Muscle layer of duodenum (tissue), 2 donors: ENCODE data around the gene PLD4.
"Not testable (repeated sequence)": the region's sequence is repeated elsewhere in the genome, so short reads cannot be mapped to it uniquely, and the experiment has no call there.

Experiments
- H3K27ac ChIP-seq: one replicate; pipeline ENCODE4 v1.7.0; 2013; ENCODE audit warnings: mild to moderate bottlenecking, low read length
- H3K27me3 ChIP-seq: one replicate; pipeline ENCODE4 v1.7.0; 2013; ENCODE audit warnings: low read depth, mild to moderate bottlenecking, control low read depth, low read length
- H3K36me3 ChIP-seq, 2 donors: one replicate each; pipeline ENCODE4 v1.7.0; 2013; ENCODE audit warnings: low read length in 2 of 2, control low read depth in 1 of 2, mild to moderate bottlenecking in 1 of 2; ENCODE audit not compliant: insufficient read depth in 2 of 2, control insufficient read depth in 1 of 2
- H3K4me1 ChIP-seq, 2 donors: one replicate each; pipeline ENCODE4 v1.7.0; 2013; ENCODE audit warnings: low read length in 2 of 2, mild to moderate bottlenecking in 2 of 2, control low read depth in 1 of 2, moderate library complexity in 1 of 2; ENCODE audit not compliant: insufficient read depth in 2 of 2, control insufficient read depth in 1 of 2
- H3K4me3 ChIP-seq, 2 donors: one replicate each; pipeline ENCODE4 v1.7.0; 2013; ENCODE audit warnings: low read length in 2 of 2, low read depth in 1 of 2, mild to moderate bottlenecking in 1 of 2
- H3K9me3 ChIP-seq, 2 donors: one replicate each; pipeline ENCODE4 v1.7.0; 2013; ENCODE audit warnings: low read length in 2 of 2, control low read depth in 1 of 2, mild to moderate bottlenecking in 1 of 2; ENCODE audit not compliant: control insufficient read depth in 1 of 2
- donor health status: healthy.

PLD4 gene

DNA sequence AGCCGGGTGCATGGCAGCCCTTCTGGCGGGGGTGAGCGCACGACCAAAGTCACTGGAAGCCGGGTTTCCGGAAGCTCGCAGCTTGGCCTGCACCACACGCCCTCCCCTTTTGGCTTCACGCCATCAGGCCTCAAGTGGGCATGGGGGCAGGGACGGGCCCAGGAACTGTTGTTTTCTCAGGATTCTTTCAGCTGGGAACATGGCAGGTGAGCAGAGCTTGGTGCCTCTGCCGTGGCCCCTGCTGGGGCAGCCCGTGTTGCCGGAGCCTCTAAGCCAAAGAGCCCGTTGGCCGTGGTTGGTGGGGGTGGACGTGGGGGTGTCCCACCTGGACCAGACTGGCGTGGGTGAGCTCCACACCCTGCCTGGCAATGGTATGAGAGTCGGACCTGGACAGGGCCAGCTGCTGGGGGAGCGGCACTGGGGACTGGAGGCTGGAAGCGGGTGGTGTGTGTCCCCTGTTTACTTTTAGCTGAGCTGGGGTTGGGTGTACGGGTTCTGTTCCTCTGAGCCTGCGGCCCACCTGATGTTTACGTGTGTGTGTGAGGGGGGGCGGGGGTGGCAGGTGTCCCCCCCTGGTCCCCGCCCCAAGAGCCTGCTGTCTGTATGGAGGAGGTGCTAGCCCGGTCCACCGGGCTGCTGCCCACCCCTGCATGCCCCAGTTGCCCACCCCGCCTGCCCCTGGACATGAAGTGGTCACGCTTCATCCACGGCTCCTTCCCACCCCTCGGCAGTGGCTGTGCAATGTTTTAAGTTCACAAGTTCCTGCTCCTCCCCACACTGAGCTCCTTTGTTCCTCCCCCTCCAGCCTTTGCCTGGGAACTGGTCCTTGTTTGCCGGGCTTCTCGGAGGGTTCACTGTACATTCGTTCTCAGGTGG lies 28.7 kb upstream of the PLD4 start:
- H3K9me3 ChIP-seq = no peaks in the 10 kb centered on the region
- no peak overlapping the region for H3K4me3 ChIP-seq
- H3K27ac ChIP-seq = no peak overlapping the region
- H3K36me3 ChIP-seq = no peaks in the 10 kb centered on the region
- H3K4me1 ChIP-seq = peaks cover 0 to 11% of the 10 kb centered on the region in 2 donors
- no peaks in the 10 kb centered on the region for H3K27me3 ChIP-seq

DNA sequence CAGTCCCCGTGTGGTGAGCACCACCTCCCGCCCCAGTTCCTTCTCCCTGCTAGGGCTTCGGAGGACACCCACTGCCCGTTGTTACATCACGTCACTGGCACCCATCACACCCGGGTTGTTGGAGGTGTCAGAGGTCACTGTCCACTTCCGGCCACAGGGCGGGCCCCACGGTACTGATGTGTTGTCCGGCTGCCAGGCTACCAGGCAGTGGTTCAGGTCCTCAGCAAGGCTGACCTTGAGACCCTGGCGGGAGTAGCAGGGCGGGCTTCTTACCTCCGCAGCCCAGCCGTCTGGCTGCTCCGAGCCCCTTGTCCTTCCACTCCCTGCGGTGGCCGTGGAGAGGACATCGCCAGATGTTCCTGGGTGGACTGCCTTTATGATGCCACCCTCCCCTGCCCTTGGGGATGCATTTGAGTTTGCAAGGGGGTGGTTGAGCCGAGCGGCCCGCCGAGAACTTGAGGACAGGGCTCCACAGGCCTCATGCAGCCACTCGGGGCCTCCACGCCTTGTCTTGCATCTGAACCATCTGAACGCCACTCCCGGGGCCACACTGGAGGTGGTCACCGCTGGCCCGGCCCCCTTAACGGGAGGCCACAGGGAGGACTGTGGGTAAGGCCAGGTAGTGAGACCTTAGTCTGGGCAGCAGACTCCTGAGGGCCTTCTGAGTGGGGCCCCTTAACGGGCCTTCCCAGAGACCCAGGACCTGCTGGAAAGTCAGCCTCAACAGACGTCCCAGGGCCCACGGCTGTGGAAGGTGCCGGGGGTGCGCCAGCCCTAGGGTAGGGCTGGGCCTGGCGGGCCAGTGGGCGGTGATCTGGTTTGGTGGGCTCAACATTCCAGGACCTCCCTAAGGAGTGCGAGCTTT lies 27.1 kb upstream of the PLD4 start:
- Histone ChIP-seq H3K9me3 (no peaks in the 10 kb centered on the region), H3K4me1 (peaks cover 0 to 11% of the 10 kb centered on the region in 2 donors), H3K36me3 (no peaks in the 10 kb centered on the region), H3K27me3 (no peaks in the 10 kb centered on the region), H3K27ac (no peak overlapping the region), H3K4me3 (no peak overlapping the region)

- Histone ChIP-seq H3K4me3 (no peak overlapping the region), H3K27me3 (no peaks in the 10 kb centered on the region), H3K9me3 (no peaks in the 10 kb centered on the region)
These were observed 26.5 kb upstream of the PLD4 start for GRCh38 chr14:104898195-104898558.

GRCh38 chr14:104898870-104899510 lies 25.7 kb upstream of the PLD4 start:
- Histone ChIP-seq H3K27ac (no peak overlapping the region), H3K36me3 (no peaks in the 10 kb centered on the region), H3K4me3 (no peak overlapping the region), H3K27me3 (no peaks in the 10 kb centered on the region), H3K4me1 (peaks cover 0 to 11% of the 10 kb centered on the region in 2 donors), H3K9me3 (no peaks in the 10 kb centered on the region)

More at GRCh38 chr14:104898195-104898558, 26.5 kb upstream of the PLD4 start:
- Histone ChIP-seq H3K27ac (no peak overlapping the region), H3K4me1 (peaks cover 0 to 11% of the 10 kb centered on the region in 2 donors), H3K36me3 (no peaks in the 10 kb centered on the region)

- Histone ChIP-seq H3K4me3 (no peak overlapping the region), H3K4me1 (peaks cover 0 to 11% of the 10 kb centered on the region in 2 donors), H3K27me3 (no peaks in the 10 kb centered on the region), H3K27ac (no peak overlapping the region), H3K9me3 (no peaks in the 10 kb centered on the region), H3K36me3 (no peaks in the 10 kb centered on the region)
These were observed 24.9 kb upstream of the PLD4 start for GRCh38 chr14:104899781-104900180.

GRCh38 chr14:104900639-104901512 lies 23.8 kb upstream of the PLD4 start:
- Histone ChIP-seq H3K36me3 (no peaks in the 10 kb centered on the region), H3K27me3 (no peaks in the 10 kb centered on the region), H3K9me3 (no peaks in the 10 kb centered on the region), H3K4me1 (peaks cover 0 to under 1% of the 10 kb centered on the region in 2 donors), H3K27ac (no peak overlapping the region), H3K4me3 (no peak overlapping the region)

- Histone ChIP-seq H3K4me3 (no peak overlapping the region), H3K9me3 (no peaks in the 10 kb centered on the region), H3K27ac (no peak overlapping the region), H3K27me3 (no peaks in the 10 kb centered on the region), H3K36me3 (no peaks in the 10 kb centered on the region), H3K4me1 (no peaks in the 10 kb centered on the region)
These were observed 20.7 kb upstream of the PLD4 start for GRCh38 chr14:104903990-104904389.

DNA sequence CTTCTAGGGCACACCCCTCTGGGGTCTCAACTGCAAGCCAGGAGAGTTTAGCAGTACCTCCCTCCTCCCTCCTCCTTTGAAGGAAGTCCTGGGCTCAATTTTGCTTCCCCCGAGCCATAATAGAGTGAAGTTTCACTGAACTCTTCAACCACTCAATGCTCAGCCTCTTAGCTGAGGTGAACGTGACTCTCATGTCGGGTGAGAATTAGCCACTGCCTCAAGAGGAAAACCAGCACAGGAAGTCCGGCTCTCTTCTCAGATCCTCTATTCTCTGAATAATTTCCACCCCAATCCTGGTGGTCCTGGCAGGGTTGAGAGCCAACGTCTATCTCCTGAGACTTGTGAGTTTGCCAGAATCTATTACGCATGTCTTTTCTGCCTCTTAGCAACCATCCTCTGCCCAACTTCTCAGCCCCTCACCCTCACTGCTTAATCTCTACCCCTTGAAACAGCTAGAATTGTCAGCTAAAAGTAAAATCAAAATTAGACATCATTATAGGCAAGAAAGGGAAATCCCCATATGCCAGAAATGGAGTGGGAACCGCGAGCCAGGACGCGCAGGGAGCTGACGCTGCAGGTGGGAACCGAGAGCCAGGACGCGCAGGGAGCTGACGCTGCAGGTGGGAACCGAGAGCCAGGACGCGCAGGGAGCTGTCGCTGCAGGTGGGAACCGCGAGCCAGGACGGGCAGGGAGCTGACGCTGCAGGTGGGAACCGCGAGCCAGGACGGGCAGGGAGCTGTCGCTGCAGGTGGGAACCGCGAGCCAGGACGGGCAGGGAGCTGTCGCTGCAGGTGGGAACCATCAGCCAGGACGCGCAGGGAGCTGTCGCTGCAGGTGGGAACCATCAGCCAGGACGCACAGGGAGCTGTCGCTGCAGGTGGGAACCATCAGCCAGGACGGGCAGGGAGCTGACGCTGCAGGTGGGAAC lies 19.8 kb upstream of the PLD4 start:
- not testable (repeated sequence) for H3K36me3 ChIP-seq, H3K27ac ChIP-seq, H3K27me3 ChIP-seq, H3K4me1 ChIP-seq, H3K9me3 ChIP-seq, H3K4me3 ChIP-seq

DNA sequence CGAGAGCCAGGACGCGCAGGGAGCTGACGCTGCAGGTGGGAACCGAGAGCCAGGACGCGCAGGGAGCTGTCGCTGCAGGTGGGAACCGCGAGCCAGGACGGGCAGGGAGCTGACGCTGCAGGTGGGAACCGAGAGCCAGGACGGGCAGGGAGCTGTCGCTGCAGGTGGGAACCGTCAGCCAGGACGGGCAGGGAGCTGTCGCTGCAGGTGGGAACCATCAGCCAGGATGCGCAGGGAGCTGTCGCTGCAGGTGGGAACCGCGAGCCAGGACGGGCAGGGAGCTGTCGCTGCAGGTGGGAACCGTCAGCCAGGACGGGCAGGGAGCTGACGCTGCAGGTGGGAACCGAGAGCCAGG lies 19.1 kb upstream of the PLD4 start:
- H3K36me3 ChIP-seq, H3K27ac ChIP-seq, H3K27me3 ChIP-seq, H3K4me1 ChIP-seq, H3K9me3 ChIP-seq, H3K4me3 ChIP-seq: not testable (repeated sequence)

GRCh38 chr14:104908303-104908702 lies 16.4 kb upstream of the PLD4 start:
- Histone ChIP-seq H3K27ac (no peak overlapping the region), H3K4me3 (no peak overlapping the region), H3K36me3 (no peaks in the 10 kb centered on the region), H3K9me3 (peaks cover 0 to 8% of the 10 kb centered on the region in 2 donors), H3K27me3 (no peaks in the 10 kb centered on the region), H3K4me1 (no peaks in the 10 kb centered on the region)
